Endometrial microvascular endothelial cells (primary cell): ENCODE data around the gene TMCC3. TPM values are rescaled to one million over a fixed set of nuclear protein-coding genes. Genes with fewer than 3 reads are reported as not detected.
"Not testable (repeated sequence)": the region's sequence is repeated elsewhere in the genome, so short reads cannot be mapped to it uniquely, and the experiment has no call there.

Experiments
- in situ Hi-C: cut with HindIII; loops from 2 replicates; pipeline ENCODE4 v1.10.0; 2017; ENCODE audit warnings: low sequenced_read_pairs, low pct_unique_long_range_greater_than_20kb; ENCODE audit errors: inconsistent ontology term
- total RNA-seq: library from RNA; depleted of rRNA; stranded (reverse); fragments of >200 nt; gene quantifications from one replicate; pipeline ENCODE4 v1.2.3, GENCODE V29; 2015; ENCODE audit errors: inconsistent ontology term

TMCC3 gene
- total RNA-seq, 1 donor from 2014 or later: 30.0 TPM

- in situ Hi-C loops: no loop called here
These were observed 34.8 kb downstream of the TMCC3 start for GRCh38 chr12:94615260-94616181.

GRCh38 chr12:94614288-94614721 lies 36.1 kb downstream of the TMCC3 start:
- in situ Hi-C loops: no loop called here

- in situ Hi-C loops: no loop called here
These were observed 40.4 kb downstream of the TMCC3 start for GRCh38 chr12:94609917-94610443.

GRCh38 chr12:94606810-94607209 lies 43.5 kb downstream of the TMCC3 start:
- in situ Hi-C loops: not testable (repeated sequence)

GRCh38 chr12:94604366-94604698 lies 46.0 kb downstream of the TMCC3 start:
- in situ Hi-C loops: no loop called here

GRCh38 chr12:94603434-94604365 lies 46.7 kb downstream of the TMCC3 start:
- in situ Hi-C loops: no loop called here

- in situ Hi-C loops: no loop called here
These were observed 48.3 kb downstream of the TMCC3 start for GRCh38 chr12:94602024-94602423.

GRCh38 chr12:94601307-94601706 lies 49.0 kb downstream of the TMCC3 start:
- in situ Hi-C loops: not testable (repeated sequence)

- in situ Hi-C loops: no loop called here
These were observed 51.2 kb downstream of the TMCC3 start for GRCh38 chr12:94599189-94599588.

GRCh38 chr12:94597268-94597667 lies 53.1 kb downstream of the TMCC3 start:
- in situ Hi-C loops: no loop called here

- in situ Hi-C loops: no loop called here
These were observed 53.8 kb downstream of the TMCC3 start for GRCh38 chr12:94596596-94596995.

- in situ Hi-C loops: no loop called here
These were observed 55.2 kb downstream of the TMCC3 start for GRCh38 chr12:94595152-94595551.

- in situ Hi-C loops: no loop called here
These were observed 55.9 kb downstream of the TMCC3 start for GRCh38 chr12:94594443-94594825.

- in situ Hi-C loops: no loop called here
These were observed 56.4 kb downstream of the TMCC3 start for GRCh38 chr12:94593822-94594442.

- in situ Hi-C loops: not testable (repeated sequence)
These were observed 57.6 kb downstream of the TMCC3 start for GRCh38 chr12:94592723-94593122.

- in situ Hi-C loops: no loop called here
These were observed 58.3 kb downstream of the TMCC3 start for GRCh38 chr12:94592080-94592479.

- in situ Hi-C loops: no loop called here
These were observed 59.9 kb downstream of the TMCC3 start for GRCh38 chr12:94590428-94590827.

GRCh38 chr12:94589591-94590001 lies 60.8 kb downstream of the TMCC3 start:
- in situ Hi-C loops: no loop called here

GRCh38 chr12:94588346-94588745 lies 62.0 kb downstream of the TMCC3 start:
- in situ Hi-C loops: no loop called here
